ENCODE data around the gene HS6ST2. TPM values are rescaled to one million over a fixed set of nuclear protein-coding genes. Genes with fewer than 3 reads are reported as not detected.
A peak's percentile ranks its signal among the peaks of the same experiment; 100 is the strongest.
"Not testable (repeated sequence)": the region's sequence is repeated elsewhere in the genome, so short reads cannot be mapped to it uniquely, and the experiment has no call there.

The HS6ST2 gene
- total RNA-seq, 2 experiments from 2014 or later = 0.62 to 0.76 TPM

GRCh38 chrX:132965461-132965860 lies 7.0 kb upstream of the HS6ST2 start:
- H3K27me3 Mint-ChIP-seq = peaks cover 2% of the 10 kb centered on the region
- ATAC-seq (no peak), DNase-seq (no peak)
- intact Hi-C loops (cut with DNase I, micrococcal nuclease) = no loop called here
- H3K4me3 Mint-ChIP-seq = no peak overlapping the region
- H3K4me1 Mint-ChIP-seq = no peaks in the 10 kb centered on the region
- ChIA-PET CTCF (interaction anchor here (1.2 kb wide), 1 partner anchor 11 kb away, joined by 3 read pairs; no protein-coding TSS in a partner anchor), POLR2A (no interaction called here)
- H3K9me3 Mint-ChIP-seq (ENCODE audit: low read depth) = no peaks in the 10 kb centered on the region
- H3K27ac Mint-ChIP-seq = no peak overlapping the region
- H3K36me3 Mint-ChIP-seq (ENCODE audit: low read depth) = no peaks in the 10 kb centered on the region

GRCh38 chrX:132961511-132961910 lies 3.1 kb upstream of the HS6ST2 start:
- DNase-seq = no peak
- Mint-ChIP-seq H3K9me3 (ENCODE audit: low read depth) (no peaks in the 10 kb centered on the region), H3K36me3 (ENCODE audit: low read depth) (no peaks in the 10 kb centered on the region), H3K4me3 (no peak overlapping the region), H3K4me1 (no peaks in the 10 kb centered on the region), H3K27me3 (peaks cover 17% of the 10 kb centered on the region), H3K27ac (no peak overlapping the region)
- ATAC-seq = no peak
- POLR2A ChIA-PET = no interaction called here
- CTCF ChIA-PET = no interaction called here
- intact Hi-C loops (cut with DNase I, micrococcal nuclease) = no loop called here

DNA sequence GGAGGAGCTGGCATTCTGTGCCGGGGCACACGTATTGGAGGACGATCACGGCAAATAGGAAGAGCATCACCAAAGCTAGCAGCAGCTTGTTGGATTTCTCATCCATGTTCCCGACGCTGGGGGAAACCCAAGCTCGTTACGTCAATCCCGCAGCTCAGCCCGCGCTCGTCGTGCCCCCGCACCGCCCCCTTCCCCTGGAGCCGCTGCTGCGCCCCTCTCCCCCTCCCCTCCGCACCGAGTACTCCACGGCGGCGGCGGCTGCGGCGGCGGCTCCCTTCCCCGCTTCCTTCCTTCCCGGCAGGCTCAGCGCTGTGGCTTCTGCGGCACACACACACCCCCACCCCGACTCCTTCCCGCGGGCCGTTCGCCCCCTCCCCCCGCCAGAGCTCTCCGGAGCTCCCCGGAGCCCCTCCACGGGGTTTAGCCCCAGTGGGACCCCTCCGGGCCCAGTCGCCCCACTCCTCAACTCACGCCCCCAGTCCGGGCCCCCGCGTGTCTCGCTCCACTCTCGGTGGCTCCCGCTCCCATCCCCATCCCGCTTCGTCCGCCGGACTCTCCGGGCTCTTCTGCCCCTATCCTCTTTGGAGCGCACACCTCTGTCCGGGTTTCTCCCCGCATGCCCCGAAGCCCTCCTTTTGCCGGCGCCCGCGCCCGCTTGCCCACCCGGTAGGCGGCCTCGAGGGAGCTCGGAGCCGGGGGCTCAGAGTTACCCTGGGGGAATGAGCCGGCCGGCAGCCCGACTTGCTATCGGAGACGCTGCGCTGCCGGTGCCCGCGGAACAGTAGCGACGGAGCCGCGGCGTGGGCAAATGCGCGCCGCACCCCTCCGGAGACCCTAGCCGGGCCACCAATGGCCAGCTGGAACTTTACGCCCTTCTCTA lies 978 bp downstream of the HS6ST2 start:
- ChIA-PET CTCF (interaction anchor here (0.6 kb wide), 1 partner anchor 182 kb away, joined by 3 read pairs; no protein-coding TSS in a partner anchor), POLR2A (no interaction called here)
- Mint-ChIP-seq H3K27ac (no peak overlapping the region), H3K36me3 (ENCODE audit: low read depth) (no peaks in the 10 kb centered on the region), H3K27me3 (peaks cover 32% of the 10 kb centered on the region), H3K9me3 (ENCODE audit: low read depth) (no peaks in the 10 kb centered on the region), H3K4me3 (peak overlapping the region; percentile 62), H3K4me1 (peaks cover 2% of the 10 kb centered on the region)
- DNase-seq = peak; percentile 34
- intact Hi-C loops (cut with DNase I, micrococcal nuclease) = loop anchor here in 1 of 2 experiments (5.0 kb wide), 1 partner anchor 220 kb away; no protein-coding TSS in a partner anchor
- ATAC-seq = peak; percentile 45

- CTCF ChIA-PET = no interaction called here
- peaks cover 2% of the 10 kb centered on the region for H3K4me1 Mint-ChIP-seq
- H3K4me3 Mint-ChIP-seq = peak overlapping the region; percentile 62
- POLR2A ChIA-PET = no interaction called here
- DNase-seq (no peak), ATAC-seq (no peak)
- intact Hi-C loops (cut with DNase I, micrococcal nuclease) = loop anchor here in 1 of 2 experiments (5.0 kb wide), 1 partner anchor 219 kb away; no protein-coding TSS in a partner anchor
- peaks cover 32% of the 10 kb centered on the region for H3K27me3 Mint-ChIP-seq
- H3K27ac Mint-ChIP-seq = no peak overlapping the region
- H3K36me3 Mint-ChIP-seq (ENCODE audit: low read depth) = no peaks in the 10 kb centered on the region
- H3K9me3 Mint-ChIP-seq (ENCODE audit: low read depth) = no peaks in the 10 kb centered on the region
Observed at GRCh38 chrX:132956421-132957210, 1.8 kb downstream of the HS6ST2 start.

GRCh38 chrX:132955690-132956089 lies 2.7 kb downstream of the HS6ST2 start:
- POLR2A ChIA-PET = no interaction called here
- Mint-ChIP-seq H3K27me3 (peaks cover 37% of the 10 kb centered on the region), H3K27ac (no peak overlapping the region), H3K4me1 (peaks cover 2% of the 10 kb centered on the region), H3K4me3 (peak overlapping the region; percentile 38), H3K9me3 (ENCODE audit: low read depth) (no peaks in the 10 kb centered on the region), H3K36me3 (ENCODE audit: low read depth) (no peaks in the 10 kb centered on the region)
- CTCF ChIA-PET = no interaction called here
- ATAC-seq (no peak), DNase-seq (no peak)
- intact Hi-C loops (cut with DNase I, micrococcal nuclease) = loop anchor here in 1 of 2 experiments (5.0 kb wide), 1 partner anchor 218 kb away; no protein-coding TSS in a partner anchor

DNA sequence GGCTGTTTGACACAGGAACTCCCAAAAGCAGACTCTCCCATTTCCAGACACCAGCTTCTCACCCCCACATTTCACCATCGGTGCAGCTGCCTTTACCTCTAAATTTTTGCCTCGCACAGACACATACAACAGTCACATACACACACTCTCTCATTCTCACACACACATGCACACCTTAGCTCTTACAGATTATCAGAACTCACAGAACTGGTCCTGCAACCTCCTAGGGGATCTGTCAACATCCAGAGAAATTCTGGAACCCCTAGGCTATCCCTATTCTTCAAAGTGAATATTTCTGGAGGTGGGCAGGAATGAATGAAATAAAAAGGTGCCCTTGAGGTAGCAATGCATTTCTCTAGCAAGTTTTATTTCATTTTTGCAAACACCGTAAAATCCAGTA lies 4.1 kb downstream of the HS6ST2 start:
- no peaks in the 10 kb centered on the region for H3K9me3 Mint-ChIP-seq (ENCODE audit: low read depth)
- peaks cover 38% of the 10 kb centered on the region for H3K27me3 Mint-ChIP-seq
- ChIA-PET POLR2A (no interaction called here), CTCF (no interaction called here)
- no peak overlapping the region for H3K4me3 Mint-ChIP-seq
- DNase-seq (no peak), ATAC-seq (no peak)
- H3K27ac Mint-ChIP-seq = no peak overlapping the region
- H3K4me1 Mint-ChIP-seq = peaks cover 2% of the 10 kb centered on the region
- H3K36me3 Mint-ChIP-seq (ENCODE audit: low read depth) = no peaks in the 10 kb centered on the region
- intact Hi-C loops (cut with DNase I, micrococcal nuclease) = no loop called here

DNA sequence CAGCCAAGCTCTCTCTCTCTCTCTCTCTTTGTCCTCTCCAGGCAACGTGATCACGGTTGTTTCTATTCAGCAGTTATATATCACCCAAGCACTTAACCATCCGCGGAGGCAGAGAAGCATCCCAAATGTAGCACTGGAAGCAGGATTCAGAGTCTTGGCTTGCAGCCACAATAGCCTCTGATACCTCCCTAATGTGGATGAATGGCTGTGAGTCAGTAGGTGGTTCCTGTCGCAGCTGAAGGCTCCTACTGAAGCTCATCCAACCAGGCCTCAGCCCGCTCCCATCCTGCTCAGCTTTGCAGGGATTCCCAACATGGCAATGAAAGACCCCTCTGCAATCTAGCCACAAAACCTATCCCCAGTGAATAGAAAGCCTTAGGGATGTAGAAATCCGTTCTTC lies 5.1 kb downstream of the HS6ST2 start:
- Mint-ChIP-seq H3K9me3 (ENCODE audit: low read depth) (no peaks in the 10 kb centered on the region), H3K27ac (no peak overlapping the region), H3K36me3 (ENCODE audit: low read depth) (no peaks in the 10 kb centered on the region), H3K4me1 (peaks cover 2% of the 10 kb centered on the region), H3K4me3 (no peak overlapping the region), H3K27me3 (peaks cover 33% of the 10 kb centered on the region)
- ATAC-seq (no peak), DNase-seq (no peak)
- ChIA-PET POLR2A (no interaction called here), CTCF (no interaction called here)
- intact Hi-C loops (cut with DNase I, micrococcal nuclease) = no loop called here

- Mint-ChIP-seq H3K9me3 (ENCODE audit: low read depth) (no peaks in the 10 kb centered on the region), H3K27ac (no peak overlapping the region), H3K4me3 (no peak overlapping the region), H3K4me1 (no peaks in the 10 kb centered on the region), H3K27me3 (peaks cover 14% of the 10 kb centered on the region), H3K36me3 (ENCODE audit: low read depth) (no peaks in the 10 kb centered on the region)
- CTCF ChIA-PET = interaction anchor here (0.5 to 1.3 kb wide), 4 partner anchors 75 to 208 kb away, joined by 3 read pairs; no protein-coding TSS in a partner anchor
- intact Hi-C loops (cut with DNase I, micrococcal nuclease) = no loop called here
- POLR2A ChIA-PET = no interaction called here
- DNase-seq (no peak), ATAC-seq (no peak)
Observed at GRCh38 chrX:132948648-132949260, 9.7 kb downstream of the HS6ST2 start.

DNA sequence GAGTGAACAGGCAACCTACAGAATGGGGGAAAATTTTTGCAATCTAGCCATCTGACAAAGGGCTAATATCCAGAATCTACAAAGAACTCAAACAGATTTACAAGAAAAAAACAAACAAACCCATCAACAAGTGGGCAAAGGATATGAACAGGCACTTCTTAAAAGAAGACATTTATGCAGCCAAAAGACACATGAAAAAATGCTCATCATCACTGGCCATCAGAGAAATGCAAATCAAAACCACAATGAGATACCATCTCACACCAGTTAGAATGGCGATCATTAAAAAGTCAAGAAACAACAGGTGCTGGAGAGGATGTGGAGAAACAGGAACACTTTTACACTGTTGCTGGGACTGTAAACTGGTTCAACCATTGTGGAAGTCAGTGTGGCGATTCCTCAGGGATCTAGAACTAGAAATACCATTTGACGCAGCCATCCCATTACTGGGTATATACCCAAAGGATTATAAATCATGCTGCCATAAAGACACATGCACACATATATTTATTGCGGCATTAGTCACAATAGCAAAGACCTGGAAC lies 13.3 kb downstream of the HS6ST2 start:
- DNase-seq; intact Hi-C loops (cut with DNase I, micrococcal nuclease); H3K9me3 Mint-ChIP-seq (ENCODE audit: low read depth); ATAC-seq; H3K36me3 Mint-ChIP-seq (ENCODE audit: low read depth); H3K27me3 Mint-ChIP-seq; H3K4me3 Mint-ChIP-seq; POLR2A ChIA-PET; H3K4me1 Mint-ChIP-seq; H3K27ac Mint-ChIP-seq; CTCF ChIA-PET: not testable (repeated sequence)

DNA sequence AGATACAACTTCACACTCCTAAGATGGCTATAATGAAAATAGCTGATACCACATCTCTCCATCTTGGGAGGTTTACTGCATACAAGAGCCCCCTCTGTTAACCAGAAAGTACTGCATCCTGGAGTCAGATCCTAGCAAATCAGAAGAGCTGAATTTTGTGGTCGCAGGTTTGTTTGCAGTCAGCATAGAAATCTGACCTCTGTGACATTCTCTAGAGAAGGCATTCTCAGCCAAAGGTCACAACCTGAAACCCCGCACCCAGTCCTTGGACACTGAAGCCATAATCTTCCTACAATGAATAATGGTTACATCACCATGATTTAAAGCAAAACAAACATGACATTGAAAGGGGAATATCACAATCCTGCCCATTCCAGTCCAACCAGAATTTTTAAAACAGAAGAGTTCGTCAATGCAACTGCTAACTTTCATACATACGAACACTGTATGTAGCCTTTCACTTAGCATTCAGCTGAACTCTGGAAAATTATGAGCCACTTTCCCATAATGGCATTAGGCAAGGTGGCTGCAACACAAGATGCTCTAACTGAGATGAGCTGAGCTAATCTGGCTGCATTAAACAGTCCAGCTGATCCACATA lies 17.6 kb downstream of the HS6ST2 start:
- H3K9me3 Mint-ChIP-seq (ENCODE audit: low read depth) = no peaks in the 10 kb centered on the region
- POLR2A ChIA-PET = no interaction called here
- DNase-seq = no peak
- no peaks in the 10 kb centered on the region for H3K27me3 Mint-ChIP-seq
- H3K27ac Mint-ChIP-seq = no peak overlapping the region
- CTCF ChIA-PET = no interaction called here
- no peak overlapping the region for H3K4me3 Mint-ChIP-seq
- no peaks in the 10 kb centered on the region for H3K36me3 Mint-ChIP-seq (ENCODE audit: low read depth)
- no peak for ATAC-seq
- intact Hi-C loops (cut with DNase I, micrococcal nuclease) = no loop called here
- H3K4me1 Mint-ChIP-seq = no peaks in the 10 kb centered on the region

GRCh38 chrX:132933170-132933569 lies 25.3 kb downstream of the HS6ST2 start:
- ATAC-seq (no peak), DNase-seq (no peak)
- ChIA-PET POLR2A (no interaction called here), CTCF (interaction anchor here (1.3 kb wide), 1 partner anchor 19 kb away, joined by 3 read pairs; no protein-coding TSS in a partner anchor)
- H3K9me3 Mint-ChIP-seq (ENCODE audit: low read depth) = no peaks in the 10 kb centered on the region
- no peaks in the 10 kb centered on the region for H3K36me3 Mint-ChIP-seq (ENCODE audit: low read depth)
- intact Hi-C loops (cut with DNase I, micrococcal nuclease) = no loop called here
- no peaks in the 10 kb centered on the region for H3K4me1 Mint-ChIP-seq
- peaks cover 4% of the 10 kb centered on the region for H3K27me3 Mint-ChIP-seq
- H3K27ac Mint-ChIP-seq = no peak overlapping the region
- no peak overlapping the region for H3K4me3 Mint-ChIP-seq

All from activated CD4-positive, alpha-beta T cell treated with anti-CD3 and anti-CD28 coated beads for 36 hours (primary cell).